ENCODE measurements around the gene TCF4. TPM values are rescaled to one million over a fixed set of nuclear protein-coding genes. Genes with fewer than 3 reads are reported as not detected.

TCF4 gene
- total RNA-seq, 1 donor from 2014 or later = 56.8 TPM

DNA sequence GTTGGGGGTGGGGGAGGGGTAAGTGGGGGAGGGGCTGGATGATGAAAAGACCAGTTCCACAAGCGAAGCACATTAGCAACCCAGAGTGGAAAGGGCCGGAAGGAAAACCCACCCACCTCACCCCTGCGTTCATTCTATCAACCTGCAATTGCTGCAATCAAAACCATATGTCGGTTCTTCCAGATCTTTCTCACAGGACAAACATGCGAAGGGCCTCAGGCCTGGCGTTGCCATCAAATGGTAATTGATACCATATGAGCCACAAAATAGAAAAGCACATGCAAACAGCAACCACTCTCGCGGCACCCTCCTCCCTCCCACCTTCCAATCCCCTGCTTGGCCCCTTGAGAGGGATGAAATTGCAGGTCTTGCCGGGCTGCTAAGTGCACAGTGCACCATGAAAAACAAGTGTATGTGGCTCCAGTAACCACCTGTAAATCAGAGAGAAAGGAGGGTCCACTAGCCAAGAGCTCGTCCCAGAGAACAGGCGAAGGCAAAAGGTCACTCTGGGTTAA, 287.5 kb downstream of the TCF4 start:
- H3K27me3 Mint-ChIP-seq = no peaks in the 10 kb centered on the region
- TF ChIP-seq, protein P1, sequence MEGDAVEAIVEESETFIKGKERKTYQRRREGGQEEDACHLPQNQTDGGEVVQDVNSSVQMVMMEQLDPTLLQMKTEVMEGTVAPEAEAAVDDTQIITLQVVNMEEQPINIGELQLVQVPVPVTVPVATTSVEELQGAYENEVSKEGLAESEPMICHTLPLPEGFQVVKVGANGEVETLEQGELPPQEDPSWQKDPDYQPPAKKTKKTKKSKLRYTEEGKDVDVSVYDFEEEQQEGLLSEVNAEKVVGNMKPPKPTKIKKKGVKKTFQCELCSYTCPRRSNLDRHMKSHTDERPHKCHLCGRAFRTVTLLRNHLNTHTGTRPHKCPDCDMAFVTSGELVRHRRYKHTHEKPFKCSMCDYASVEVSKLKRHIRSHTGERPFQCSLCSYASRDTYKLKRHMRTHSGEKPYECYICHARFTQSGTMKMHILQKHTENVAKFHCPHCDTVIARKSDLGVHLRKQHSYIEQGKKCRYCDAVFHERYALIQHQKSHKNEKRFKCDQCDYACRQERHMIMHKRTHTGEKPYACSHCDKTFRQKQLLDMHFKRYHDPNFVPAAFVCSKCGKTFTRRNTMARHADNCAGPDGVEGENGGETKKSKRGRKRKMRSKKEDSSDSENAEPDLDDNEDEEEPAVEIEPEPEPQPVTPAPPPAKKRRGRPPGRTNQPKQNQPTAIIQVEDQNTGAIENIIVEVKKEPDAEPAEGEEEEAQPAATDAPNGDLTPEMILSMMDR (IDR thresholded peaks at IDR 0.05; ENCODE audit: unreplicated experiment) = no peak
- peaks cover 3% of the 10 kb centered on the region for H3K36me3 Mint-ChIP-seq (ENCODE audit: insufficient read depth)
- no peak overlapping the region for H3K27ac Mint-ChIP-seq
- H3K9me3 Mint-ChIP-seq (ENCODE audit: low read depth) = peaks cover 4% of the 10 kb centered on the region
- no peak for DNase-seq (ENCODE audit: low spot score, unreplicated experiment)
- peaks cover 1% of the 10 kb centered on the region for H3K4me1 Mint-ChIP-seq (ENCODE audit: low read depth)
- no peak overlapping the region for H3K4me3 Mint-ChIP-seq (ENCODE audit: low read depth)

DNA sequence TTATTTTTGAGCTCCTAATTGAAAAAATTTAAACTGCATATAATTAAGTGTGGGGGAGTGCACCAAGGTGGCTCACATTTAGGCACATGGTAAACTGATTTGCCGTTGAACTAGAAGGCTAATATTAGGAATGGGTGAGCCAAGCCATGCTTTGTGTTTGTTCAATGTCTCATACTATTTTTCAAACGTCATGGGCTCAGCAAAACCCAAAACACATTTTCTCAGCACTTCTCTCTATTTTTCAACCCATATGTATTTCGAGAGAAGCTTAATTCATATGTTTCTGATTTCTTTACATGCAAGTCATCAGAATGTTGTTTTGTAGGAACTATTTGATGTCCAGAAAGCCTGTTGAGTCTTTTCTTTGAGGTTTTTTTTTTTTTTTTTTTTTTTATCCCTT, 291.2 kb downstream of the TCF4 start:
- no peak for DNase-seq (ENCODE audit: low spot score, unreplicated experiment)
- Mint-ChIP-seq H3K36me3 (ENCODE audit: insufficient read depth) (peaks cover 6% of the 10 kb centered on the region), H3K4me1 (ENCODE audit: low read depth) (peaks cover 1% of the 10 kb centered on the region), H3K4me3 (ENCODE audit: low read depth) (no peak overlapping the region), H3K27ac (no peak overlapping the region), H3K9me3 (ENCODE audit: low read depth) (peaks cover 4% of the 10 kb centered on the region), H3K27me3 (no peaks in the 10 kb centered on the region)
- TF ChIP-seq, protein P1 (IDR thresholded peaks at IDR 0.05; ENCODE audit: unreplicated experiment) = no peak

DNA sequence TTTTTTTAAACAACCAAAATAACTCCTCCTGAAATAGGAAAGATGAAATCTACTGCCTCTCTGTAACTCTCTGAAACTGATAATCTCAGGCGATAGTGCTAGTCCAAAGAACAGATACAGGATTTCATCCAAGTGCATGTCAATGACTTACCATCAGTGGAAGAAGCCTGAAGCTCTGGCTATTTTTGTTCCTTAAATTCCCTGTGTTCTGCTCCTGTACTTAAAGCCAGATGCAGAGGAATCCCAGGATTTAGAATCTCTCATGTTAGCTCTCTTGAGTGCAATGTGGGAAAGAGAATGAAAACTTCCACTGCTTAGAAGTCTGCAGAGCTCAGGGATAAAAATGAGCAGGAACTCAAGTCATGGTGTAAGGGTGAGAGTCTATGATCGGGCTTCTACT, 291.9 kb downstream of the TCF4 start:
- H3K27me3 Mint-ChIP-seq = no peaks in the 10 kb centered on the region
- no peak overlapping the region for H3K4me3 Mint-ChIP-seq (ENCODE audit: low read depth)

DNA sequence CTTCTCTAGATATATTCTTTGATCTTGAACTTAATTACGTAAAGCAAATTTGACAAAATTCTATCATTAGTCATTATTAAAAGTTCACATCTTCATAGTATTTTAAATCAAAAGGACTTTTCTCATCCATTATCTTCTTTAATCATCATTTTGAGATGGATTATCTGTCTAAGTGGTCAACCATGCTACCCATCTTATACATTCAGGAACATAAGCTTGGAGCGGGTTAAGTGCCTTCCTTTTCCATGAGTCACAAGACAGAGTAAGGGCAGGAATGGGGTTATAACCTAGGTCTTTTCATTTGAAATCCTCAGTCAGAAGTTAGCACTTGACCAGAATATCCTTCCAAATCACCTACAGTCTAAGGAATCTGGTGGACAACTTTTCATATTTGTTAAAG, 297.1 kb downstream of the TCF4 start:
- H3K36me3 Mint-ChIP-seq (ENCODE audit: insufficient read depth) = peaks cover 3% of the 10 kb centered on the region
- peaks cover 1% of the 10 kb centered on the region for H3K4me1 Mint-ChIP-seq (ENCODE audit: low read depth)
- H3K4me3 Mint-ChIP-seq (ENCODE audit: low read depth) = no peak overlapping the region
- no peaks in the 10 kb centered on the region for H3K27me3 Mint-ChIP-seq
- no peak for DNase-seq (ENCODE audit: low spot score, unreplicated experiment)
- no peak overlapping the region for H3K27ac Mint-ChIP-seq
- H3K9me3 Mint-ChIP-seq (ENCODE audit: low read depth) = no peaks in the 10 kb centered on the region
- TF ChIP-seq, protein P1 (IDR thresholded peaks at IDR 0.05; ENCODE audit: unreplicated experiment) = no peak

More for the DNA sequence above, 291.9 kb downstream of the TCF4 start:
- no peak for DNase-seq (ENCODE audit: low spot score, unreplicated experiment)
- peaks cover 6% of the 10 kb centered on the region for H3K36me3 Mint-ChIP-seq (ENCODE audit: insufficient read depth)
- no peak overlapping the region for H3K27ac Mint-ChIP-seq
- H3K4me1 Mint-ChIP-seq (ENCODE audit: low read depth) = peaks cover 1% of the 10 kb centered on the region
- peaks cover 4% of the 10 kb centered on the region for H3K9me3 Mint-ChIP-seq (ENCODE audit: low read depth)
- TF ChIP-seq, protein P1 (IDR thresholded peaks at IDR 0.05; ENCODE audit: unreplicated experiment) = no peak

DNA sequence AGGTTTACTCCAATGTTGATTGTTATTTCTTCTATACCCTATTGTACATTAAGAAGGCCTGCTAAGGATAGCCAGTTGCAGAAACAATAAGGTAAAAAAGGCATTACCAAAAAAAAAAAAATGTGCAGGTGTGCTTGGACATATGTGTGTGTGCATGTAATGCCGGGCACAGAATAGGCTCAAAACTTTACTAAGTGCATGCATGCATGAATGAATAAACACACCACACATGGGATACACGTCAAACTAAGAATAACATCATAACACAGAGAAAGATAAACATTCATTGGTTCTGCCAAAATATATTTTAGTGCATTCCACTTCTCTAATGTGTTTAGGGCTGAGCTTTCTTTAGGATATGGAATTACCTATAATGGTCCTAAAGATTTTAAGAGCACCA, 298.2 kb downstream of the TCF4 start:
- Mint-ChIP-seq H3K36me3 (ENCODE audit: insufficient read depth) (no peaks in the 10 kb centered on the region), H3K27me3 (no peaks in the 10 kb centered on the region), H3K27ac (no peak overlapping the region), H3K4me3 (ENCODE audit: low read depth) (no peak overlapping the region), H3K9me3 (ENCODE audit: low read depth) (no peaks in the 10 kb centered on the region), H3K4me1 (ENCODE audit: low read depth) (no peaks in the 10 kb centered on the region)
- TF ChIP-seq, protein P1 (IDR thresholded peaks at IDR 0.05; ENCODE audit: unreplicated experiment) = no peak
- no peak for DNase-seq (ENCODE audit: low spot score, unreplicated experiment)
